ENCODE results near the gene PROZ. TPM values are rescaled to one million over a fixed set of nuclear protein-coding genes. Genes with fewer than 3 reads are reported as not detected.
A peak's percentile ranks its signal among the peaks of the same experiment; 100 is the strongest.
"Not testable (repeated sequence)": the region's sequence is repeated elsewhere in the genome, so short reads cannot be mapped to it uniquely, and the experiment has no call there.

The PROZ gene, protein sequence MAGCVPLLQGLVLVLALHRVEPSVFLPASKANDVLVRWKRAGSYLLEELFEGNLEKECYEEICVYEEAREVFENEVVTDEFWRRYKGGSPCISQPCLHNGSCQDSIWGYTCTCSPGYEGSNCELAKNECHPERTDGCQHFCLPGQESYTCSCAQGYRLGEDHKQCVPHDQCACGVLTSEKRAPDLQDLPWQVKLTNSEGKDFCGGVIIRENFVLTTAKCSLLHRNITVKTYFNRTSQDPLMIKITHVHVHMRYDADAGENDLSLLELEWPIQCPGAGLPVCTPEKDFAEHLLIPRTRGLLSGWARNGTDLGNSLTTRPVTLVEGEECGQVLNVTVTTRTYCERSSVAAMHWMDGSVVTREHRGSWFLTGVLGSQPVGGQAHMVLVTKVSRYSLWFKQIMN
- polyA plus RNA-seq (2011; rRNA removed): not detected in 2 replicates
- polyA minus RNA-seq (2011; rRNA and poly(A)+ RNA removed): not detected in 2 replicates

DNA sequence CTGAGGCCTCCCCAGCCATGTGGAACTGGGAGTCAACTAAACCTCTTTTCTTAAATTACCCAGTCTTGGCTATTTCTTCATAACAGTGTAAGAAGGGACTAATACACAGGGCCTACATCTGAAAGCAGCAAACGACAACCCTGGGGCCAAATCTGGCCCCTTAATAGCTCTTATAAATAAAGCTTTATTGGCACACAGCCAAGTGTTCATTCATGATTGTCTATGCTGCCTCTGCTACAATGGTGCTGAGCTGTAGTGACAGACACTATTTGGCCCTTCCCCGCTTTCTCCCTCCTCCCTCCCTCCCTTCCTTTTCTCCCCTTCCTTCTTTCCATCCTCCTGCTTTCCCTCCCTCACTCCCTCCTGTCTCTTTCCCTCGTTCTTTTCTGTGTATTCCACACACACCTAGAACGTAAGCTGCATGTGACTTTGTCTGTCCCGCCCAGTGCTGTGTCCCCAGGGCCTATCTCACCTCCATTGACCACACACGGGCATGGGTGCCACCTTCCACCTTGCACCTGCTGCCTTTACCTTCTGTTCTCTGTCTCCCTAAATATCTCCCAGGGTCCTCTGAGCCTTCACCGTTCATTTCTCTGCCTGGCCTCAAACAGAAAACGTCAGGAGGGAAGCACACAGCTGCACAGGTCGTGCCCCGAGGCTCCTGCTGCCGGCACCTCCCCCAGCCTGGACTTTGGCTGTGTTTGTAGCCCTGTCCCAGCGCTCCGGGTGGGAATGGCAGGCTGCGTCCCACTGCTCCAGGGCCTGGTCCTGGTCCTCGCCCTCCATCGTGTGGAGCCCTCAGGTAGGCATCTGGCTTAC lies at the start of gene PROZ:
TSS of gene PROZ (plus strand) at position 720 of the 819 bp plus-strand sequence. CDS start at position 733, 13 bp downstream.
- no peak for DNase-seq (ENCODE audit: low read depth)
- CTCF ChIA-PET: no interaction called here
- no peaks in the 10 kb centered on the region for H3K36me3 ChIP-seq (ENCODE audit: control insufficient read depth, insufficient read depth, low read length)
- no peak within 1 kb of the TSS for H3K4me3 ChIP-seq (ENCODE audit: low read depth, low read length)
- TF ChIP-seq, protein P1, sequence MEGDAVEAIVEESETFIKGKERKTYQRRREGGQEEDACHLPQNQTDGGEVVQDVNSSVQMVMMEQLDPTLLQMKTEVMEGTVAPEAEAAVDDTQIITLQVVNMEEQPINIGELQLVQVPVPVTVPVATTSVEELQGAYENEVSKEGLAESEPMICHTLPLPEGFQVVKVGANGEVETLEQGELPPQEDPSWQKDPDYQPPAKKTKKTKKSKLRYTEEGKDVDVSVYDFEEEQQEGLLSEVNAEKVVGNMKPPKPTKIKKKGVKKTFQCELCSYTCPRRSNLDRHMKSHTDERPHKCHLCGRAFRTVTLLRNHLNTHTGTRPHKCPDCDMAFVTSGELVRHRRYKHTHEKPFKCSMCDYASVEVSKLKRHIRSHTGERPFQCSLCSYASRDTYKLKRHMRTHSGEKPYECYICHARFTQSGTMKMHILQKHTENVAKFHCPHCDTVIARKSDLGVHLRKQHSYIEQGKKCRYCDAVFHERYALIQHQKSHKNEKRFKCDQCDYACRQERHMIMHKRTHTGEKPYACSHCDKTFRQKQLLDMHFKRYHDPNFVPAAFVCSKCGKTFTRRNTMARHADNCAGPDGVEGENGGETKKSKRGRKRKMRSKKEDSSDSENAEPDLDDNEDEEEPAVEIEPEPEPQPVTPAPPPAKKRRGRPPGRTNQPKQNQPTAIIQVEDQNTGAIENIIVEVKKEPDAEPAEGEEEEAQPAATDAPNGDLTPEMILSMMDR (IDR thresholded peaks at IDR 0.05; ENCODE audit: insufficient read depth, low read depth, low read length): no peak
- H3K27me3 ChIP-seq (ENCODE audit: control insufficient read depth, insufficient read depth, low read length): no peaks in the 10 kb centered on the region
- POLR2A ChIA-PET: no interaction called here

DNA sequence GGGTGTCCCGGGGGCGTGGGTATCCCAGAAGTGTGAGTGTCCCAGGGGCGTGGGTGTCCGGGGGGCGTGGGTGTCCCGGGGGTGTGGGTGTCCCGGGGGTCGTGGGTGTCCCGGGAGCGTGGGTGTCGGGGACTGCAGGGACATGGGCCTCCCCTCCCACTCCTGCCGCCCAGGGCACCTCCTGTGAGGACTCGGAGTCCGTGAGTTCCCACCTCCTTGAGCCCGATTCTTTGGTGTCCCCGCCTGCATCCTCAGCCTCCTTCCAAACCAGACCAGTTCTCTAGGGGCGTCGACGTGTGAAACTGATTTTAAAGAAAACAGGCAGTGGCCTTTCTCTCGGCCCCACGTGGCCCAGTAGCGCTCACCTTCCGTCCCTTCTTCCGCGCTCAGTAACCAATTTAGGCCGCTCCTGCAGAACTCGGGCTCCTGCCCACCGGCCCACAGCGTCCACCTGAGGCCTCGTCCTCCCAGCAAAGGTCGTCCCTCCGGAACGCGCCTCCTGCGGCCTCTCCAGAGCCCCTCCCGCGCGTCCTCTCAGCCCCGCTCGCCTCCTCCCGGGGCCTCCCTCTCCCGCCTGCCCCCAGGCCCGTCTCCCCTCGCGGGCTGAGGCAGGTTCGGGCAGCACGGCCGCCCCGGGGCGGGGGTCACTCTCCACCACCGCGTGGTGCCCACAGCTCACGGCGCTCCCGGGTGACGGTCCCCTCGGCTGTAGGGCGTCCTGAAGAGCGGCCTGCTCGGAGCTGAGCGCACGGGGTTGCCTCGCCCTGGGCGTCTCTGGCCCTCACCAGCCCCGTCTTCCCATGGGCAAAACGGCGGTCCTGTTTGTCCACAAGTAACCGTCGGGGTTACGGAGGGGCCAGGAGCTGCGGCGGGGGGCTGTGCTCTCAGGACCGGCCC lies 49.0 kb upstream of the PROZ start:
- POLR2A ChIA-PET: no interaction called here
- Histone ChIP-seq H3K27me3 (ENCODE audit: control insufficient read depth, insufficient read depth, low read length) (peaks cover 5% of the 10 kb centered on the region), H3K4me3 (ENCODE audit: low read depth, low read length) (no peak overlapping the region), H3K36me3 (ENCODE audit: control insufficient read depth, insufficient read depth, low read length) (no peaks in the 10 kb centered on the region)
- DNase-seq (ENCODE audit: low read depth): no peak
- TF ChIP-seq, protein P1 (IDR thresholded peaks at IDR 0.05; ENCODE audit: insufficient read depth, low read depth, low read length): no peak
- CTCF ChIA-PET: interaction anchor here (1.1 kb wide), 1 partner anchor 17 kb away, joined by 3 read pairs; no protein-coding TSS in a partner anchor

DNA sequence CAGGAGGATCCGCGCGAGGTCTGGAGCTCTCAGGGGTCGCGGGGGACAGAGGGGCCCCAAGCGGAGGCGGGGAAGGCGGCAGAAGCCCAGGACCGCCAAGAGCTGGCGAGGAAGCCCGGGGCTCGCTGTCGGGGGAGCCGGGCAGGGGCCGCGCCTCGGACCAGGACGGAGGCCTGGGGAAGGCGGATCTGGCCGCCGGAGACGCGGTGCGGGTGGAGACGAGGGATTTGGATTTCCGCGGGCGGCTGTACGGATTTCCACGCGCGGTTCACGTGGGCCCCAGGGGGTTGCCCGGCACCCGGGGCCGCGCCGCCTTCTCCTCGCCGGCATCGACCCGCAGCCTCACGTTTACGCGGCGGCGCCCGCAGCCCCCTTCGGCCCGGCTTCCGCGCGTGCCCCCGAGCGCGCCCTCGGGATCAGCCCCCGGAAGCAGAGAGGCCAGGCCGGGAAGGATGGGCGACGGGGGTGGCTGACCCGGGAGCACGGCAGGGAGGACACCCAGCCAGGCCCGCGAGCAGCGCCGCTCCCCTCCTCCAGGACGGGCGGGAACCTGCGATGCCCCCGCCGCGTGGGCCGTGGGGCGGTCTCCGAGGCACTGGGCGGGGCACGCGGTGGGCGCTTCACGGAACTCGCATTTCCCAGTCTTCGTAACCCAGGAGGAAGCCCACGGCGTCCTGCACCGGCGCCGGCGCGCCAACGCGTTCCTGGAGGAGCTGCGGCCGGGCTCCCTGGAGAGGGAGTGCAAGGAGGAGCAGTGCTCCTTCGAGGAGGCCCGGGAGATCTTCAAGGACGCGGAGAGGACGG lies 48.2 kb upstream of the PROZ start:
- Histone ChIP-seq H3K36me3 (ENCODE audit: control insufficient read depth, insufficient read depth, low read length) (no peaks in the 10 kb centered on the region), H3K27me3 (ENCODE audit: control insufficient read depth, insufficient read depth, low read length) (peaks cover 5% of the 10 kb centered on the region), H3K4me3 (ENCODE audit: low read depth, low read length) (peak overlapping the region; percentile 28)
- no peak for DNase-seq (ENCODE audit: low read depth)
- CTCF ChIA-PET: interaction anchor here (1.1 kb wide), 1 partner anchor 17 kb away, joined by 3 read pairs; no protein-coding TSS in a partner anchor
- TF ChIP-seq, protein P1 (IDR thresholded peaks at IDR 0.05; ENCODE audit: insufficient read depth, low read depth, low read length): no peak
- POLR2A ChIA-PET: no interaction called here

DNA sequence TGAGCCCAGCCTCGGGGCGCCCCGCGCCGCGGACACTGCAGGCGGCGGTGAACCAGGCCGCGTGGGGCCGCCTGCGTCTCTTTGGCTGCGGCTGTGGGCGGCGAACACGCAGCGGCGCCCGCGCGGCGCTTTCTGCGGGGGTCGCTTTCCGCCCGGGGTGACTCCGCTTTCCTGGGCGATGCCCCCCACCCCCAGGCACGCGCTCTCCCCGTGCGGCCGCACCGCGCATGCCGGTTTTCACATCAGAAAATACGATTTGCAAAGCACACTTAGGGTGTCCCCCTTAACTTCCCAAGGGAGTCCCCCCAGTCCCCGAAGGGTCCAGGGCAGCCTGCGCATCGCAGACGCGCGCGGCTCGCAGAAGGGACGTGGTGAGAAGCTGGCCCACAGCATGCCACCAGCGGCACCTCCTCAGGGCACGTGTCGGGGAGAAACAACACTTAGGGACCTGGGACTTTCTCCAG lies 47.6 kb upstream of the PROZ start:
- TF ChIP-seq, protein P1 (IDR thresholded peaks at IDR 0.05; ENCODE audit: insufficient read depth, low read depth, low read length): no peak
- H3K36me3 ChIP-seq (ENCODE audit: control insufficient read depth, insufficient read depth, low read length): no peaks in the 10 kb centered on the region
- POLR2A ChIA-PET: no interaction called here
- peak overlapping the region; percentile 28 for H3K4me3 ChIP-seq (ENCODE audit: low read depth, low read length)
- no peak for DNase-seq (ENCODE audit: low read depth)
- CTCF ChIA-PET: interaction anchor here (1.1 kb wide), 1 partner anchor 16 kb away, joined by 3 read pairs; no protein-coding TSS in a partner anchor
- H3K27me3 ChIP-seq (ENCODE audit: control insufficient read depth, insufficient read depth, low read length): peaks cover 5% of the 10 kb centered on the region

DNA sequence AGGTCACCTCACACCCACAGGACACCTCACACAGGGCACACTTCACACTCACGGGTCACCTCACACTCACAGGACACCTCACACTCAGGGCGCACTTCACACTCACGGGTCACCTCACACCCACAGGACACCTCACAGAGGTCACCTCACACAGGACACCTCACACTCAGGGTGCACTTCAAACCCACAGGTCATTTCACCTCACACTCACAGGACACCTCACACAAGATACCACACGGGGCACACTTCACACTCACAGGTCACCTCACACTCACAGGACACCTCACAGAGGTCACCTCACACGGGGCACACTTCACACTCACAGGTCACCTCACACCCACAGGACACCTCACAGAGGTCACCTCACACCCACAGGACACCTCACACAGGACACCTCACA lies 46.6 kb upstream of the PROZ start:
- CTCF ChIA-PET; H3K36me3 ChIP-seq (ENCODE audit: control insufficient read depth, insufficient read depth, low read length); H3K4me3 ChIP-seq (ENCODE audit: low read depth, low read length); POLR2A ChIA-PET; DNase-seq (ENCODE audit: low read depth); H3K27me3 ChIP-seq (ENCODE audit: control insufficient read depth, insufficient read depth, low read length): not testable (repeated sequence)

DNA sequence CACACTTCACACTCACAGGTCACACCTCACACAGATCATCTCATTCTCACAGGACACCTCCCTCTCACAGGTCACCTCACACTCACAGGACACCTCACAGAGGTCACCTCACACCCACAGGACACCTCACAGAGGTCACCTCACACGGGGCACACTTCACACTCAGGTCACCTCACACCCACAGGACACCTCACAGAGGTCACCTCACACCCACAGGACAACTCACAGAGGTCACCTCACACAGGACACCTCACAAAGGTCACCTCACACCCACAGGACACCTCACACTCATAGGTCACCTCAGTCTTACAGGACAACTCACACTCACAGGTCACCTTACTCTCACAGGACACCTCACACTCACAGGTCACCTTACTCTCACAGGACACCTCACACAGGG lies 46.0 kb upstream of the PROZ start:
- POLR2A ChIA-PET; CTCF ChIA-PET; DNase-seq (ENCODE audit: low read depth); H3K27me3 ChIP-seq (ENCODE audit: control insufficient read depth, insufficient read depth, low read length); H3K36me3 ChIP-seq (ENCODE audit: control insufficient read depth, insufficient read depth, low read length); H3K4me3 ChIP-seq (ENCODE audit: low read depth, low read length): not testable (repeated sequence)
